DMS53 treated with DMSO at 0.1 percent for 48 hours (cell line): ENCODE results near the gene DENND6B.
A peak's percentile ranks its signal among the peaks of the same experiment; 100 is the strongest.

Experiments
- DNase-seq: peaks from one replicate; lab custom pipeline; 2025; ENCODE audit not compliant: unreplicated experiment; lab: John Stamatoyannopoulos, UW

Gene DENND6B

DNA sequence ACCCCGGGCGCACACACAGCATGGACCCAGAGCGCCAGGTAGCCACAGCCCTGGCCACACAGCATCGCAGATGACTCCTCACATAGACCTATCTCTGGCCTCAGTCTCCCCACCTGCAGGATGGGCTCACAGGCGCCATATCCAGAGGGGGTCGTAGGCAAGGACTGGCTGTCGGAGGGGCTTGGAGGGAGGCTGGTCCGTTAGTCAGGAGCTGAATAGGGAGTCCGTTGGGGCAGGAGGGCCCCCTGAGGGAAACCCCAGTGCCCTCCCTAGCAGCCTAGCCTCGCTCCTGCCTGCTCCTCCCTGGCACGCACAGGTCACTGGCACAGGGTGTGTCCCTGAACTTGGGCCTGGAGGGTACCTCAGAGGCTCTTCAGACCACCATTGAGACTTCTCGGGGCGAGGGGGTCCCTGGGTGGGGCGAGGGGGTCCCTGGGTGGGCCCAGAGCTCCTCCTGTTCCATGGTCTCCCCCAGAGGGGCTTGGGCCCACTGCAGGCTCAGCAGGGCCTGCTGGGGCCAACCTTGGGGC, 21.4 kb downstream of the DENND6B start:
- DNase-seq: no peak

- DNase-seq: no peak
Observed at GRCh38 chr22:50304528-50305392, 22.1 kb downstream of the DENND6B start.

DNA sequence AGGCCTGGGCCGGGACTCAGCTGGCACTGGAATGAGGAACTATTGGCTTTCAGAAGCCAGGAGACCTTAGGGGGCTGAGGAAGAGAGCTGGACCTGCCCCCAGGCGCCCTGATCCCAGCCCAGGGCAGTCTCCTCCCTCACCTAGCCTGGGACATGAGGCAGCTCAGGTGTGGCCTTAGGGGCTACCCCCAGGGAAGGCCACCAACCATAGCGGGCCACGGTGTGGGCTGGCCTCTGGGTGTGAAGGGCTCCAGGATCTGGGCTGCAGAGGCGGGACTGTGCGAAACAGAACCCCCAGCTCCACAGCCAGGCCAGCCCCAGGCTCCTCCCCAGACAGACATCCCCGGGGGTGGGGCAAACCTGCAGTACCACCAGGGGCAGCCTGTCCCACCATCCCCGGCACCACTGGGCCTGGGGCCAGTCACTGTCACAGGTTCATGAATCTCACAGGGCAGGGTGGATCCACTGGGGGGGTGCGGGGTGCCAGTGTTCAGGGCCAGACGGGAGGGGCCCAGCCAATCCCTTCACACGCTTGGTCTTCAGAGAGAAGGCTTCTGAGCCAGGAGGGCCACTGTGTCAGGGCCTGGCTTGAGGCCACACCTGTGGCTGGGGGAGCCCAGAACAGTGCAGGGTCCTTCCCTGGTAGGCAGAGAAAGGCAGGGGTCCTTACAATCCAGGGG, 22.8 kb downstream of the DENND6B start:
- no peak for DNase-seq

- DNase-seq: no peak
Observed at GRCh38 chr22:50303515-50303847, 23.3 kb downstream of the DENND6B start.

GRCh38 chr22:50302564-50302963, 24.2 kb downstream of the DENND6B start:
- DNase-seq: no peak

- DNase-seq: no peak
Observed at GRCh38 chr22:50302041-50302541, 24.7 kb downstream of the DENND6B start.

GRCh38 chr22:50301581-50301991, 25.2 kb downstream of the DENND6B start:
- no peak for DNase-seq

- DNase-seq: no peak
Observed at GRCh38 chr22:50300620-50301257, 26.1 kb downstream of the DENND6B start.

- DNase-seq: no peak
Observed at GRCh38 chr22:50299785-50300619, 26.8 kb downstream of the DENND6B start.

DNA sequence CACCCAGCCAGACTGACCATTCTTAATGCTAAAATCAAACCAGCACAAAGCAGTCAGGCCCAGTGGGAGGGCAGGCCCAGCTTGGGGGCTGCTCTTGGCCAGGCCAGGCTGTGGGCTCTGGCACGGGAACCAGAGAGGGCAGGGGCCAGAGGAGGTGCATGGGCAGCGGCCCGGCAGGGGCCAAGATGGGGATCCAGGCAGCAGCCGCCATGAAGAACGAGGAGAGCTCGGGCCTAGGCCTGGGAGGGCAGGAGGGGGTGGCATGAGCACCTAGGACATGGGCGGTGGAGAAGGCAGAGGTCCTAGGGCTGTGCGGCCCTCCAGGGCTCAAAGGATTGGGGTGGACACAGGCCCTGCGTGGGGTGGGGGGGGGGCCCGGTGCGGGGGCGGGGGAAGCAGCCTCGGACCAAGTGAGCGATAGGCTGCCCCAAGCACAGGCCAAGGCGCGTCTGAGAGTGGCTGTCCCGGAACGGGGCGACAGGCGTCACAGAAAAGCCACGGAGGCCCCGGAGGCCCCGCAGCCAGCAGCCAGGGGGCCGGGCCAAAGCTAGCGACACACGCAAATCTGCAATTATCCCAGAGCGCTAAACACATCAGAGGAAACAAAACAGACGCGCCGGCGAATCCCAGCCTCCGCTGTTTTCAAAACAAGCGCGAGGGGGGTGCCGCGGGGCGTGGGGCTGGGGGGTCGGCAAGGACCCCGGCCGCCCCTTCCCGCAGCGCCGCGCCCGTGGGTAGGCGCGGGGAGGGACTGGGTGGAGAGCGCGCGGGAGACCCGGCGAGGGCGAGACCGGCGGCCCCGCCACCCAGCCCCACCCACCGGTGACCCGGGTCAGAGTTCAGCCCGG, 27.7 kb downstream of the DENND6B start:
- DNase-seq: no peak

GRCh38 chr22:50298266-50298637, 28.6 kb downstream of the DENND6B start:
- no peak for DNase-seq

DNA sequence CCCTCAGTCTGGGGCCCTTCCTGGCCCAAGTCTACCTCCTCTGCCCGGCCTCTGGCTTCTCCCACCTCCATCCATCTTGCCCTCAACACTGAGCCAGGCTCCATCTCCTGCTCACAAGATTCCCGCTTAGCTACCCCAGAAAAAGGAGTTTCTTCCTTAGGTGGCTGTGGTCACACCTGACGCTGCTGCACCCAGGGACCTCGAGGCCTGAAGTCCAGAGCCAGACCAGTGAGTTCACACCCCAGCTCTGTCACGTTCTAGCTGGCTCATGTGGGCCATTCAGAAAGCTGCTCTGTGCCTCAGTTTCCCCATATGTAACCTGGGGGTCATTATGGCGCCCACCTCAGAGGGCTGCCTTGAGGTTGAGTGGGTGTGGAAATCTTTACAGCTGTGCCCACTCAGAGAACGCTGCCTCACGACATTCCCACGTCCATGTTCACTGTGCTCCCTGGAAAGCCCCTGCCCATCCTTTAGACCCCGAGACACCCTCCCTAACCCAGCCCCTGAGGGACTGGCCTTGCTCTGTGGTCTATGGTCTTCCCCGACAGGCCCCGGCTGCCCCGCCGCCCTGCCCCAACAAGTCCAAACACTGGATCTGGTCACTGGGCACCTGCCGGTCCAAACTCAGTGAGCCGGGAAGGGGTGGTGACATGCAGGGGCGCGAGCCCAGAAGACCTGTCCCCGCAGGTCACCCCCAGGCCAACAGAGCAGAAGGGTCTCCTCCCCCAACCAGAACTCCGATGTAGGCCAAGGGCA, 29.1 kb downstream of the DENND6B start:
- no peak for DNase-seq

GRCh38 chr22:50296658-50297490, 29.9 kb downstream of the DENND6B start:
- no peak for DNase-seq

- DNase-seq: no peak
Observed at GRCh38 chr22:50294319-50294656, 32.5 kb downstream of the DENND6B start.

DNA sequence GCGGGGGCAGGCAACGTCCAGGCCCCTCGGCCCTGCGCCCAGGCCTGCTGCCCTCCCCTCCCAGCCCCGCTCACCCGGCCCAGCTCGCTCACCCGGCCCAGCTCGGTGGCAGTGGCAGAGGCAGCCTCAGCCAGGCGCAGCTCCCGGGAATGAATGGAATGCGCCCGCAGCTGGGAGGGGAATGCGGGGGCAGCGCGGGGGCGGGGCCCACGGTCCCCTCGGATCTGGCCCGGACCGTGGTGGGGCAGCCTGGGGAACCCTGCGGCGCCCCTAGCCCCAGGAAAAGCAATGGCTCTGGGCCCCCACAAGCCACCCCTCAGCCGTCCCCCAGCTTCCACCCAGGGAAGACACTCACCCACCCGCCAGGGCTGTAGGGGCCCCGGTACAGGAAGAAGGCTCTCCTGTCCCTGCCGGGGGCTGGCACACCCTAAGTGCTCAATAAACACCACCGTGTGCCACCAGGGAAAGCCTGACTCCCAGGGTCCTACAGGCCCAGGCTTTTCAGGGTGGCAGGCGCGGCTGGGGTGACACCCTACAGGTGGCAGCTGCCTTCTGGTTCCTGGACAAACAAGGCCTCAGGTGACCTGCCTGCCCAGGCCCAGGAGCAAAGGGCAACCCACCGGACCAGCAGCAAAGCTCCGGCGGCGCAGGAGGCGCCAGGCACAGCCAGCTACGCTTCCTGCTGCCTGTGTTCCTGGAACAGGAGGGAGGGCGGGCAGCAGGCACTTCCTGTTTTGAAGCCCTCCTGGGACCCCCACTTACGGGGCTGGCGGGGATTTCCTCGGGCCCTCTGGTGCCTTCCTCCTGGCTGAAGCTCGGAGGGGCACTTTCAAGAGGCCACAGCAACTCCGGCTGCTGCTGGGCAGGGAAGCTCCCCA, 33.1 kb downstream of the DENND6B start:
- DNase-seq: peak; percentile 50

DNA sequence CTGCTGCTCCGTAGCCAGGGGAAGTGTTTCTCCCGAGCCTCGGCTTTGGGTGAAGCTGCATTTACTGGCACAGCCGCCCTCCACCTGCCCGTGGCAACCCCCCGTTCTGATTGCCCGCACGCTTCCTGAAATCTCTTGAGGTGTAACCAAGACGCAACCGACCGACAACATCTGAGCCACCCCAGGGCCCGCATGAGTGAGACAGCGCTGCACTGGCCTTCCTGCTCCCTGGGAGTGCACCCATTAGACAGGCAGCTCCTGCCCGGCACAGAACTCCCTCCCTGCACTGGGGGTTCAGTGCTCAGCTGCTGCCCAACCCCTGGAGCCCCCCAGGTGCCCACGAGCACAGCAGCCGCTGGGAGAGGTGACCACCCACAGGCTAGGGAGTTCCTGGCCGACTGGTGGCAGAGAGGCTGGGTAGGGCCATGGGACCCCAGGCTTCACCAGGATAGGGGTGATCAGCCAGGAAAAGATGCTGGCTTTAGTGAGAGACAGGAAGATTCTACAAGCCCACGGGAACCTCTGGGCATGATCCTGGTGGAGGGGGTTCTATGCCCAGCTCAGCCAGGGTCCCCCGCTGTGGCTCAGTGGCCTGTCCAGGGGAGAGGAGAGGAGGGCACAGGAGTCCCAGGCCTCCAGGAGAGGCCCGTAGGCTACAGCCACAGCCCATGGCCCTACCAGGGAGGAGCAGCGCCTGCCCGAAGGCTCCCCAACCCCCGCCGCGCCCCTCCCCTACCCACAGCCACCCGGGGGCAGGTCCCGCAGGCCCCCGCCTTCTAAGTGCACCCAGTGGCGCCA, 34.0 kb downstream of the DENND6B start:
- DNase-seq: no peak
